LNCAP (cell line): ENCODE data around the gene AK8.

Experiments used
- TF ChIP-seq, protein P1 (sequence below): fragments of 450-650 bp; IDR thresholded peaks from 2 replicates; pipeline ENCODE4 v1.5.1; 2017; ENCODE audit warnings: mild to moderate bottlenecking

AK8 gene

DNA sequence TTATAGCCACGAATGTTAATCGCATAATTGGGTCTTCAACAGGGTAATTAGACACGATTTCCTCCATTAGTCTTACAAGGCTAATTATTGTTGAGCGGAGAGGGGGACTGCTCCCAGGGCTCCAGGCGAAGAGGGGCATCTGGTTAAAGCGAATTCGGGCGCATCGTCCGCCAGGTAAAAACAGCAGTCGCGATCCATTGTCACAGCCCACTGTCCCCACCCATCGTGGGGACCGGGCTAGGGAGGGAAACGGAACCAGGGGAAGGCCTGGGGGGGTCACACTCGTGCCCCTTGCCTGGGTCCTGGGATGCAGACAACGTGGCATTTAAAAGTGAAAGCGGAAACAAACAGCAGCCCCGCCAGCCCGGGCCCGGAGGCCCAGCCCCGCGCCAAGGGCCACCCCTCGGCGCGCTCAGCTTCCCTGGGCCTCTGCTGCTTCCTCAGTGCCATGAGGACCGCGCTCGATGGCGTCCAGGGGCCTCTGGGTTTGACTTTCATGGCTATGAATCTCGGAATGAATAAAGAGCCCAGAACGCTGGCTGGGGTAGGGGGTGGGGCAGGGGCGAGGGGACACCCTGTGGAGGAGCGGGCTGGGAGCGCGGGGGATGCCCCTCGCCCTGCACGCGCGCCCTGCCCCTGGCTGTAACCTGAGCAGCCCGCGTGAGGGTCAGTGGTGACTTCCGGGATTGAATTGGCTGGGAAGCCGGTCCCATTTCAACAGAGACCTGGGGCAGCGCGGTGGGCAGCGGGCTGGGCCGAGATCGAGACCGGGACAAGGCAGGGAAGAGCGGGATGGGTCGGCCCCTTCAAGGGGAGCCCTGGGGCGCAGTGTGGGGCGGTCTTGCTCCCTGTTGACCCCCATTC lies 107.9 kb downstream of the AK8 start:
- TF ChIP-seq, protein P1, sequence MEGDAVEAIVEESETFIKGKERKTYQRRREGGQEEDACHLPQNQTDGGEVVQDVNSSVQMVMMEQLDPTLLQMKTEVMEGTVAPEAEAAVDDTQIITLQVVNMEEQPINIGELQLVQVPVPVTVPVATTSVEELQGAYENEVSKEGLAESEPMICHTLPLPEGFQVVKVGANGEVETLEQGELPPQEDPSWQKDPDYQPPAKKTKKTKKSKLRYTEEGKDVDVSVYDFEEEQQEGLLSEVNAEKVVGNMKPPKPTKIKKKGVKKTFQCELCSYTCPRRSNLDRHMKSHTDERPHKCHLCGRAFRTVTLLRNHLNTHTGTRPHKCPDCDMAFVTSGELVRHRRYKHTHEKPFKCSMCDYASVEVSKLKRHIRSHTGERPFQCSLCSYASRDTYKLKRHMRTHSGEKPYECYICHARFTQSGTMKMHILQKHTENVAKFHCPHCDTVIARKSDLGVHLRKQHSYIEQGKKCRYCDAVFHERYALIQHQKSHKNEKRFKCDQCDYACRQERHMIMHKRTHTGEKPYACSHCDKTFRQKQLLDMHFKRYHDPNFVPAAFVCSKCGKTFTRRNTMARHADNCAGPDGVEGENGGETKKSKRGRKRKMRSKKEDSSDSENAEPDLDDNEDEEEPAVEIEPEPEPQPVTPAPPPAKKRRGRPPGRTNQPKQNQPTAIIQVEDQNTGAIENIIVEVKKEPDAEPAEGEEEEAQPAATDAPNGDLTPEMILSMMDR, result no peak

DNA sequence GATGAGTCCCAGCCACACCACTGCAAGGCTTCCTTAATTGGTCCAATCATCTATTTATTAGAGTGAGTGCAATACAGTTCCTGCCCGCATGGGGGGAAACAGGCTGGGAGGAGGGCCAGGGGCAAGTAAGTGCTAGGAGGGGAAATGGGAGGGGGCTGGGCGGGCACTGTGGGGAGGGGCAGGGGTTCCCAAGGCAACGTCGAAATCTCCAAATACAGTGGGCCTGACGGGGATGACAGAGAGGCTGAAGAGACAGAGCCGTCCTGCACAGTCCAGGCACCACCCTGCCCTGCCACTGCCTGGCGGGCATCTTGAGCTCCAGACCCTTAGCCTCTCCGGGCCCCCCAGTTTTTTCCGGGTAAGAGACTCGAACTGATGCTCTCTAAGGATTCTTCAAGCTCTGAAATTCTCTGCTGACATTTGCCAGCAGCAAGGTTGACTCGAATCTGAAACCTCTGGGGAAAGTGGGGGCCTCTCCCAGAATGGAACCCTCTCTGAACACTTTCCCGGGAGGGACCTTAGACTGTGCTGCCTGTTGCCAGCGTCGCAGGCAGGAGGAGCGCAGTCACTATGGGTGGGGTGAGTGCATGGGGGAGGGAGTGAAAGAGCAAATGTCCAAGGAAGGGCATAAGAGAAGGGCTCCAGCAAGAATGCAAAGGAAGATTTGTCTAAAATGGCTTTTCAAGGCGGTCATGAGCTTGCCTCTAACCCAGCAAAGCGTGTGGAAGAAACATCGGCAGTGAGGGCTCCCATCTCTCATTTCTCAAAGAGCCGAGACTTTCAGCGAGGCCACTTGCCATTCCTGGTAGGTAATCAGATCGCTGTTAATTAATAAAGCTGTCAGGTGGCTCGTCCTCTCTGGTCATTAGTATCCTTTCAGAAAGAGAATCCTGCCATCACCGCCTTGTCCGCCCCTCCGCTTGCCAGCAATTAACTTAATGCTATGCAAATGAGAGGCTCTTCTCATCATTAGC lies 108.9 kb downstream of the AK8 start:
- TF ChIP-seq, protein P1, result no peak

DNA sequence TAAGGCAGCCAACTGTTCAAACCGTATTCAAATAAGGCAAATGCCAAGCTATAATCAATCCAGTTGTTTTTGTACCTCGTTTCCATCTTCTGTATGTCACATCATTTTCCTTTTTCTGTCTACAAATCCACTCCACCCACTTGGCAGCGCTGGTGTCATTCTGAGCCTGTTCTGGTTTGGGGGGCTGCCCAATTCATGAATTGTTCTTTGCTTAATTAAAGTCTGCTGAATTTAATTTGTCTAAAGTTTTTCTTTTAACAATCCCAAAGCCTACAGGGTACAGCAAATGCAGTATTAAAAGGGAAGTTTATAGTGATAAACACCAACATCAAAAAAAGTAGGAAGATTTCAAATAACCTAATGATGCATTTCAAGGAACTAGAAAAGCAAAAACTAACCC lies 114.5 kb downstream of the AK8 start:
- TF ChIP-seq, protein P1, result no peak

DNA sequence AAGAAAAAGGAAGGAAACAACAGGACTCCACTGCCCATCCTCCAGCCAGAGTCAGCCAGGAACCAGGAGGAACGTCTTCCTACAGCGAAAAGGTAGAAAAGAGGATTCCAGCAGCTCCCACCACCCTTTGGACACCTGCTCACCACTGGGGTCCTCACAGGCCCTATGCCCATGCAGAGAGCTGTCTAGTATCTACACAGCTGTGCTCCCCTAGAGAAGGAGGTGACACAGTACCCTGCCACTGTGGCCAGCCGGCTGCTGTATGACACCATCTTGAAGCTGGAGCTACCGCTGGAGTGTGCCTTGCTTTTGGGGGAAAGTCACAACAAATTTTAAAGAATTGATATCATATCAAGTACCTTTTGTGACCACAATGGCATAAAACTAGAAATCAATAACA lies 115.2 kb downstream of the AK8 start:
- TF ChIP-seq, protein P1, result no peak

DNA sequence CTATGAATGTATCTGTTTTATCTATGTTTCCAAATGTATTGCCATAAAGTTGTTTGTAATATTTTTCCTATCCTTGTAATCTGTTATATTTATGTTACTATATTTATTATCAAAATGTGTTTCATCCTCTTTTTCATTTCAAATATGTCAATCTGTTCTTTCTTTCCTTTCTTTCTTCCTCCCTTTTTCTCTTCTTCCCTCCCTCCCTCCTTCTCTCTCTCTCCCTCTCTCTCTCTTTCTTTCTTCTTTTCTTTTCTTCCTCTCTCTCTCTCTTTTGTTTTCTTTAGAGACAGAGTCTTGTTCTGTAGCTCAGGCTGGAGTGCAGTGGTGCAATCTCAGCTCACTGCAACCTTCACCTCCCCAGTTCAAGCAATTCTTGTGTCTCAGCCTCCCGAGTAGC lies 116.5 kb downstream of the AK8 start:
- TF ChIP-seq, protein P1, result no peak

DNA sequence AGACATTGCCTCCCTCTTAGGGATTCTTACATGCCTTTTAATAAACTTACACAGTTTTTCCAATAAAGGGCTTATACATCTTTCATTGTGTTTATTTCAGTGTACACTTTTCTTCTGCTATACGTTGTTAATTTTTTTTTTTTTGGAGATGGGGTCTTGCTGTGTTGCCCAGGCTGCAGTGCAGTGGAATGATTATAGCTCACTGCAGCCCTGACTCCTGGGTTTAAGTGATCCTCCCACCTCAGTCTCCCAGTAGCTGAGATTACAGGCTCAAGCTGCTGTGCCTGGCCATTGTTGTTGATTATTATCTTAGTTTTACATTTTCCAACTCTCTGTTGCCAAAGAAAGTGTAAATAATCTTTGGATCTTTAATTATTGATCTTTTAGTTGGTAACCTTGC lies 118.0 kb downstream of the AK8 start:
- TF ChIP-seq, protein P1, result no peak

DNA sequence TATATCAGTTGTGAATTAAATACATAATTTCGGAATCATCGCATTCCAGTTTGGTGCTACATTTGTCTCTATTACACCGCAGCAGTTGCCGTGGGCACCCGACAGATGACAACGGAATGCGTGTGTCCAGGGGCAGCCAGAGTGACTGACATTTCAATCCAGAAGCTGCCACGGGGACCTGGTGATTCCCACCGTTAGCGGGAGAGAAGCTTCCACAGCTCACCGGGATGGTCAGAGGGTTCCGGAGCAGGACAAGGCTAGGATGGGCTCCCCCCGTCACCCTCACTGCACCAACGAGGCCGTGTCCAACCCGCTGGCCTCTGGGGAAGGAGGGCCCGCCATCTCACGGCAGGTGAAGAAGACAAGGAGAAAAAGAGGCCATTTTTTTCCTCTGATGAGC lies 121.1 kb downstream of the AK8 start:
- TF ChIP-seq, protein P1, result no peak
